ENCODE results near the gene PAM. TPM values are rescaled to one million over a fixed set of nuclear protein-coding genes. Genes with fewer than 3 reads are reported as not detected.

PAM gene
- total RNA-seq, 1 donor from 2014 or later: 227 TPM

DNA sequence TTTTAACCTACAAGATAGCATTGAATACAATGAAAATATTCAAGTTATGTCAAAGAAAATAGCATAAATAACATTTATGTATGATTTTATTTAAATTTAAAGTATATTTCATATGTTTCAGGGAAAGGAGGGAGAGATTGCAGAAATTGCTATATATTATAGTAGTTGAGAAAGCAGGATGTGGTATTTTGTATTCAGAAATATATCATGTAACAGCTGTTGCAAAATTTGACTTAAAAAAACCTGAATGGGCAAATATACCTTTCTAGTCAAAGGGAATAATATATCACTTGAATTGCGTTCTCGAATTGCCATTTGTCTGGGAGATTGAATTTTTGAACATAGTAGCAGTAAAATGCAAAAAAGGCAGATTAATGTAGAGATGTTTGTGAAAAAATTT is 80.6 kb downstream of the PAM start:
- H3K27me3 ChIP-seq: no peaks in the 10 kb centered on the region
- no peaks in the 10 kb centered on the region for H3K9me3 ChIP-seq
- DNase-seq (no peak), ATAC-seq (no peak)
- TF ChIP-seq, protein P1, sequence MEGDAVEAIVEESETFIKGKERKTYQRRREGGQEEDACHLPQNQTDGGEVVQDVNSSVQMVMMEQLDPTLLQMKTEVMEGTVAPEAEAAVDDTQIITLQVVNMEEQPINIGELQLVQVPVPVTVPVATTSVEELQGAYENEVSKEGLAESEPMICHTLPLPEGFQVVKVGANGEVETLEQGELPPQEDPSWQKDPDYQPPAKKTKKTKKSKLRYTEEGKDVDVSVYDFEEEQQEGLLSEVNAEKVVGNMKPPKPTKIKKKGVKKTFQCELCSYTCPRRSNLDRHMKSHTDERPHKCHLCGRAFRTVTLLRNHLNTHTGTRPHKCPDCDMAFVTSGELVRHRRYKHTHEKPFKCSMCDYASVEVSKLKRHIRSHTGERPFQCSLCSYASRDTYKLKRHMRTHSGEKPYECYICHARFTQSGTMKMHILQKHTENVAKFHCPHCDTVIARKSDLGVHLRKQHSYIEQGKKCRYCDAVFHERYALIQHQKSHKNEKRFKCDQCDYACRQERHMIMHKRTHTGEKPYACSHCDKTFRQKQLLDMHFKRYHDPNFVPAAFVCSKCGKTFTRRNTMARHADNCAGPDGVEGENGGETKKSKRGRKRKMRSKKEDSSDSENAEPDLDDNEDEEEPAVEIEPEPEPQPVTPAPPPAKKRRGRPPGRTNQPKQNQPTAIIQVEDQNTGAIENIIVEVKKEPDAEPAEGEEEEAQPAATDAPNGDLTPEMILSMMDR (IDR thresholded peaks at IDR 0.05): no peak
- no peak overlapping the region for H3K27ac ChIP-seq
- intact Hi-C loops (cut with DNase I): no loop called here
- no peaks in the 10 kb centered on the region for H3K36me3 ChIP-seq
- H3K4me3 ChIP-seq: no peak overlapping the region
- H3K4me1 ChIP-seq: no peaks in the 10 kb centered on the region

DNA sequence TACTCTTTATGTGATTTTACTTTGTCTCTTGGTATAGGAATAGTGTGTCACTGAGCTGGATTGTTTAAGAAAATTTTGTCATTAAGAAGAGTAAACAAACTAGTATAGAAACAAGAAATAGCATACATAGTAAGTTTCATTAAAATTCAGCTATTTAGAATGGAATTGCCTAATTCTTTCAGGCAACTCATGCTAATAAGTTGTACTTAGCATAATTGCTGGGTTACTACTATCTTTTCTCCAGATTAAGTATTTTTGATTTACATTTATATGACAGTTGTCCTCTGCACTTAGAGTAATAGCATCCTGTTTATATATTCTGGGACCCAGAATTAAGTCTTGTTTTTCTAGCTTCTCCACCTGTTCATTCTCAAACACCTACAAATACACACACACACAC is 85.9 kb downstream of the PAM start:
- H3K9me3 ChIP-seq: no peaks in the 10 kb centered on the region
- ATAC-seq: no peak
- intact Hi-C loops (cut with DNase I): no loop called here
- no peak for DNase-seq
- no peaks in the 10 kb centered on the region for H3K36me3 ChIP-seq
- TF ChIP-seq, protein P1 (IDR thresholded peaks at IDR 0.05): no peak
- H3K4me1 ChIP-seq: no peaks in the 10 kb centered on the region
- no peak overlapping the region for H3K4me3 ChIP-seq
- no peak overlapping the region for H3K27ac ChIP-seq
- H3K27me3 ChIP-seq: no peaks in the 10 kb centered on the region

DNA sequence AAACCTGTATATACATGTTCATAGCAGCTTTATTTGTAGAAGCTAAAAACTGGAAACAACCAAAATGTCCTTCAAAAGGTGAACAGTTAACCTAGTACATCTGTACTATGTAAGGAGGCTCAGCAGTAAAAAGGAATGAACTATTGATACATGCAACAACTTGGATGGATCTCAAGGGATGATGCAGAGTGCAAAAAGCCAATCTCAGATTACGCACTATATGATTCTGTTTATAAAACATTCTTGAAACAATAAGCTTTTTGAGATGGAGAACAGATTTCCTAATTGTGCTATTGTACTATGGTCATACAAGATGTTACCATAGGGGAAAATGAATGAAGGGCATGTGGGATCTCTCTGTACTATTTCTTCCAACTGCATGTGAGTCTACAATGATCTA is 88.9 kb downstream of the PAM start:
- no peaks in the 10 kb centered on the region for H3K9me3 ChIP-seq
- no peaks in the 10 kb centered on the region for H3K27me3 ChIP-seq
- TF ChIP-seq, protein P1 (IDR thresholded peaks at IDR 0.05): no peak
- H3K36me3 ChIP-seq: no peaks in the 10 kb centered on the region
- intact Hi-C loops (cut with DNase I): no loop called here
- H3K27ac ChIP-seq: no peak overlapping the region
- no peak overlapping the region for H3K4me3 ChIP-seq
- ATAC-seq (no peak), DNase-seq (no peak)
- no peaks in the 10 kb centered on the region for H3K4me1 ChIP-seq

DNA sequence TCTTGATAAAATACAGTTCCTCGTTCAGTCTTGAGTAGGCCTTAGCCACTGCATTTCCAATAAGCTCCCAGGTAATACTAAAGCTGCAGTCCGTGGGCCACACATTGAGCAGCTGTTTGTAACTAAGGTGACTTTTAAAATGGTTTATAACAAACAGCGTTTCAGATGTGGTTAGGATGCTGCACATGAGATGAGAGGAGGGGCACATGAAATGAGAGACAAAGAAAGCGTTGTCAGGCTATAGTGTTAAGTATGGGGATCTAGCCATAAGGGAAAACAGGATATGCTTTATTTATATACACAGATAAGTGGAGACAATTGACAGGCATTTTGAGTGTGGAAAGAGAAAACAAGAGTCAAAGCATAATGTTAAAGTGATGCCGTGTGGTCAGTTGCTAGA is 89.9 kb downstream of the PAM start:
- Histone ChIP-seq H3K4me1 (no peaks in the 10 kb centered on the region), H3K36me3 (no peaks in the 10 kb centered on the region), H3K9me3 (no peaks in the 10 kb centered on the region), H3K27me3 (no peaks in the 10 kb centered on the region), H3K27ac (no peak overlapping the region), H3K4me3 (no peak overlapping the region)
- no peak for ATAC-seq
- TF ChIP-seq, protein P1 (IDR thresholded peaks at IDR 0.05): no peak
- DNase-seq: no peak
- intact Hi-C loops (cut with DNase I): no loop called here

DNA sequence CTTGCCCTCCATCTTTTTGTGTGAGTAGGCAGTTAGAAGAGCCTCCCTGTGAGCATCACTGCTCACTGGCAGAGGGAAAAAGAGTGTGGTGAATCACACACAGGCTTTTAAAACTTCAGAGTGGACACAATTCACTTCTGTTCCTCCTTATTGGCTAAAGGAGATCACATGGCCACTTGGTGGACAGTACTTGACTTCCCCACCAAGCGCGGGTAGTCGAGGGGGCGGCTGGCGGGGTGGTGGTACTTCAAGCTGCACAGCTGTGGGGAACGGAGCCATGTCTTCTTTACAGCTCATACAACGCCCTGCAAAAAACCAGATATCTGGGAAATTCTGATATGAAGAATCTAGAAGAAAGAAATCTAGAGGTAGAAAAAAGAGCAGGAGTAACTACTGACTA is 95.4 kb downstream of the PAM start:
- no peaks in the 10 kb centered on the region for H3K27me3 ChIP-seq
- DNase-seq (no peak), ATAC-seq (no peak)
- intact Hi-C loops (cut with DNase I): no loop called here
- no peaks in the 10 kb centered on the region for H3K9me3 ChIP-seq
- H3K4me1 ChIP-seq: no peaks in the 10 kb centered on the region
- H3K4me3 ChIP-seq: no peak overlapping the region
- H3K36me3 ChIP-seq: no peaks in the 10 kb centered on the region
- H3K27ac ChIP-seq: no peak overlapping the region
- TF ChIP-seq, protein P1 (IDR thresholded peaks at IDR 0.05): no peak

DNA sequence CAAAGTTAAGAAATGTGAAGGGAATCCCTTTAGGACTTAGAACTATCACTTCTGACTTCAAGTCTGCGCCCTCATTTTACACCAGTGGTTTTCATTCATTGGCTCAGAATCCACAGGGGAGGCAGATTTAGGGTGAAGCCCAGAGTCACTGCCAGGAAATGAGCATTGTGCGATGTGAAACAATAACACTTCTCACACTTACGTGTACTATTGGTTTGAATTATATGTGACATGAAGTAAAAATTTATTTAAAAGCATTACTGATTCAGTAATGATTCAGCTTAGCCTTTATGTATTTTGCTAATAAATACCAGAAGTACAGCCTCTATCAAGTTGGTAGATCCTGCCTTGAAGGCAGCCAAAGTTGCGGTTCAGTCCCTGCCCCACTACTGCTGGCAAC is 98.6 kb downstream of the PAM start:
- ATAC-seq: no peak
- intact Hi-C loops (cut with DNase I): no loop called here
- H3K27me3 ChIP-seq: no peaks in the 10 kb centered on the region

More for the DNA sequence above, 98.6 kb downstream of the PAM start:
- H3K9me3 ChIP-seq: no peaks in the 10 kb centered on the region
- TF ChIP-seq, protein P1 (IDR thresholded peaks at IDR 0.05): no peak
- DNase-seq: no peak
- H3K4me1 ChIP-seq: no peaks in the 10 kb centered on the region
- no peaks in the 10 kb centered on the region for H3K36me3 ChIP-seq
- no peak overlapping the region for H3K27ac ChIP-seq
- H3K4me3 ChIP-seq: no peak overlapping the region

Measured in upper lobe of right lung (tissue), 1 donor.